ENCODE measurements around the gene SLC4A5.

The SLC4A5 gene

DNA sequence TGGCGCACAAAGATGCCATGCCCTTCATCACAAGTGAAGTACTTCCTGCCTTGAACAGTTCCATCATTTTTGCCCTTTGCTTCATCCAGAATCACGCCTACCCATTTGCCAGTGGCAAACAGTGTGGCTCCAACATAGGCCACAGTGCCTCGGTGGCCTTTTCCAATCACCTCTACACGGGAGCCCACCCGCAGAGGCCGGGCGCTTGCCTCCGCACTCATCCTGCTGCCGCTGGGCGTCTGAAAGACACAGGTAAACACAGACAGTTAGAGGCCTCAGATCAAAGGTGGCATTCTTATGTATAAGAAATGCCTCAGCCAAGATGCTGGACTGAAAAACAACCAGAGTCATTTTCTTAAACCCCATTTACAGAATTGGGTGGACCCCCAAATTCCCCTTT, 34.8 kb upstream of the SLC4A5 start:
- Histone ChIP-seq H3K9me3 (ENCODE audit: low read length) (no peaks in the 10 kb centered on the region), H3K4me1 (ENCODE audit: insufficient read depth, low read length) (peaks cover 47% of the 10 kb centered on the region), H3K27ac (ENCODE audit: low read depth, low read length) (no peak overlapping the region), H3K9ac (ENCODE audit: low read length) (no peak overlapping the region), H3K27me3 (ENCODE audit: control insufficient read depth in 1 of 2, insufficient read depth in 2 of 2, low read length in 2 of 2) (no peaks in the 10 kb centered on the region), H3K4me3 (ENCODE audit: low read depth in 1 of 2, low read length in 2 of 2) (no peak overlapping the region), H3K36me3 (ENCODE audit: insufficient read depth, low read length) (peaks cover 25% of the 10 kb centered on the region)

DNA sequence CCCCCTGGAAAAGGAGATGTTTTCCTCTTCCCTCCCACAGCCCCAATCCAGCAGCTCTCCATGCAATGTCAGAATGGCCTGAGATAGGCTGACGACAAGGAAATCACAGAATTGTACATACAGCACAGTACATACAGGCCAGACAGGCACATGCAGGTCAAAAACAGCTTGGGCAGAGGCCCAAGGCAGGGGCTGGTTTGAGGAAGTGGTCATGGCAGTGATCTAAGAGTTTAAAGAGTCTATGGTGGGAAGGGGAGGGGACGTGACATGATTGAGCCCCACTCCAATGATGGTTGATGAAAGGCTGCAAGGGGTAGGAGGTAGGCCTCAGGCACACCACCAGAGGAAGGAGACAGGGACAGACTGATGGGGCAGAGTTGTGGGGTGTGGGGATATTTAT, 32.6 kb upstream of the SLC4A5 start:
- peaks cover 37% of the 10 kb centered on the region for H3K4me1 ChIP-seq (ENCODE audit: insufficient read depth, low read length)
- peaks cover 34% of the 10 kb centered on the region for H3K36me3 ChIP-seq (ENCODE audit: insufficient read depth, low read length)
- H3K9me3 ChIP-seq (ENCODE audit: low read length) = no peaks in the 10 kb centered on the region
- no peaks in the 10 kb centered on the region for H3K27me3 ChIP-seq (ENCODE audit: control insufficient read depth in 1 of 2, insufficient read depth in 2 of 2, low read length in 2 of 2)
- no peak overlapping the region for H3K4me3 ChIP-seq (ENCODE audit: low read depth in 1 of 2, low read length in 2 of 2)
- no peak overlapping the region for H3K9ac ChIP-seq (ENCODE audit: low read length)
- H3K27ac ChIP-seq (ENCODE audit: low read depth, low read length) = no peak overlapping the region

DNA sequence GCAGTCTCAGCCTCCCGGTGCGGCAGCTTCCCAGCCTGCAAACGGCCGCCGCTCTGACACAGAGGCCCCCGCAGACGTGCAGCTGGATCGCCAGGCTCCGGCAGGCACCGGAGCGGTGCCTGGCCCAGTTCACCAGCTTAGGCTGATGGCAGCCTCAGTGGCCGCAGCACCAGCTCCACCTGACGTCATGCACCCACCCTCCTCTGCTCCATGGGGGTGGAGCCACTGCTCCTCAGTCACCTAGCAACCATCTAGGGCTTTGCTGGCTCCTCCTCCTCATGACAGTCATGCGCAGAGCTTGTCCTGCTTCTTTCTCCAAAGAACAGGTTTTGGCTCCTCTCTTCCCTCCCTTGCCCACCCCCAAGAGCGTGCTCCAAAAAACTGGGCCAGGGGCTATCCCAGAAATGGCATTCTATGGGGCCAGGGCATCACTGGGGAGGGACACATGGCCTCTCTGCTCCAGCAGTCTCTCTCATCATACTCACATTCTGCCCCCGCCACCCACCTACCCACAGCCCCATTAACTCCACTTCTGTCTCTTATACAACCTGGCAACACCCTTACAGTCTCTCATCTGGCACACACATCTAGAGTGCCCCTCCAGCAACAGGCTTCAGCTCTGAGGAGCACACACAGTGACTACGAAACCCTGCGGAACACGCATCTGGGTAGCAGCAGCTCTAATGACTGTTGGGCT, 31.4 kb upstream of the SLC4A5 start:
- Histone ChIP-seq H3K27me3 (ENCODE audit: control insufficient read depth in 1 of 2, insufficient read depth in 2 of 2, low read length in 2 of 2) (no peaks in the 10 kb centered on the region), H3K4me1 (ENCODE audit: insufficient read depth, low read length) (peaks cover 27% of the 10 kb centered on the region), H3K4me3 (ENCODE audit: low read depth in 1 of 2, low read length in 2 of 2) (peak overlapping the region; percentile 9 to 48), H3K27ac (ENCODE audit: low read depth, low read length) (no peak overlapping the region), H3K9me3 (ENCODE audit: low read length) (no peaks in the 10 kb centered on the region), H3K36me3 (ENCODE audit: insufficient read depth, low read length) (peaks cover 46% of the 10 kb centered on the region), H3K9ac (ENCODE audit: low read length) (no peak overlapping the region)

DNA sequence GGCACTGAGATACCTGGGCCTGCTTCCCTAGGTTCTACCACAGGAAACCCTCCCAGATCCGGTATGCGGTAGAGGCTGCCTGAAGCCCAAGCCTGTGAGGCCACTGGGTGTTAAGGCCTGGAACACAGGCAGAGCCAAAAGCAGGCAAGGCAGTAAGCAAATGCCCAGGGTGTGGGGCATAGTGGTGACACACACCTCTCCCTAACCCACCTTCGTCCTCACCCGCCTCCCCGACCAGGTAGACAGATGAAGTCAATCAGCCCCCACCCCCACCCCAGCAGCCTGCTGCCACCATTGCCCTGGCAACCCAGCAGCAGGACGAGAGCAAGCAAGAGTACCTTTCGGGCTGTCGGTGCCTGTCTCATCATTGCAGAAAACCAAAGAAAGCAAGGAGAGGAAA, 30.8 kb upstream of the SLC4A5 start:
- Histone ChIP-seq H3K27me3 (ENCODE audit: control insufficient read depth in 1 of 2, insufficient read depth in 2 of 2, low read length in 2 of 2) (no peaks in the 10 kb centered on the region), H3K9ac (ENCODE audit: low read length) (no peak overlapping the region), H3K27ac (ENCODE audit: low read depth, low read length) (no peak overlapping the region), H3K36me3 (ENCODE audit: insufficient read depth, low read length) (peaks cover 53% of the 10 kb centered on the region), H3K9me3 (ENCODE audit: low read length) (no peaks in the 10 kb centered on the region), H3K4me1 (ENCODE audit: insufficient read depth, low read length) (peaks cover 20% of the 10 kb centered on the region), H3K4me3 (ENCODE audit: low read depth in 1 of 2, low read length in 2 of 2) (peak overlapping the region; percentile 9 to 48)

DNA sequence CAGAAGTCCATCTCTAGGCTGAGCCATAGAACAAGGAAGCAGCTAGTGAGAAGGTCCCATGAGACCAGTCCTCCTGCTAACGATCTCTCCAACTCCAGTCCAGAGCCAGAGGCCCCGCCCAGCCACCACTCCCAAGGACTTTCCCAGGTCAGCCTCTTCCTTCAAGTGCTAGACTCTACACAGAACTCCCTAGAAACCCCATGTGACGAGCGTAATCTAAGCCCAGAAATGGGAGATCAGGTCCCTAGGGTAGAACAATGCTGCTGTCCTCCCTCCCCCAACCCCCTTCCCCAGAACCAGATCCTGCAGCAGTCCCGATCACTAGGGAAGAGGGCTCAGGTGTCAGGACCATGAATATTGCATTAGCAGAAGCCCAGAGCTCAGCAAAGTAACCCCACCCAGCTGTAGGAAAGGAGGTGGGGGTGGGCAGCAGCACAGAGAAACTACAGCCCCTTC, 30.0 kb upstream of the SLC4A5 start:
- Histone ChIP-seq H3K36me3 (ENCODE audit: insufficient read depth, low read length) (peaks cover 60% of the 10 kb centered on the region), H3K4me1 (ENCODE audit: insufficient read depth, low read length) (peaks cover 16% of the 10 kb centered on the region), H3K27me3 (ENCODE audit: control insufficient read depth in 1 of 2, insufficient read depth in 2 of 2, low read length in 2 of 2) (no peaks in the 10 kb centered on the region), H3K9me3 (ENCODE audit: low read length) (no peaks in the 10 kb centered on the region), H3K9ac (ENCODE audit: low read length) (no peak overlapping the region), H3K27ac (ENCODE audit: low read depth, low read length) (no peak overlapping the region), H3K4me3 (ENCODE audit: low read depth in 1 of 2, low read length in 2 of 2) (no peak overlapping the region)

DNA sequence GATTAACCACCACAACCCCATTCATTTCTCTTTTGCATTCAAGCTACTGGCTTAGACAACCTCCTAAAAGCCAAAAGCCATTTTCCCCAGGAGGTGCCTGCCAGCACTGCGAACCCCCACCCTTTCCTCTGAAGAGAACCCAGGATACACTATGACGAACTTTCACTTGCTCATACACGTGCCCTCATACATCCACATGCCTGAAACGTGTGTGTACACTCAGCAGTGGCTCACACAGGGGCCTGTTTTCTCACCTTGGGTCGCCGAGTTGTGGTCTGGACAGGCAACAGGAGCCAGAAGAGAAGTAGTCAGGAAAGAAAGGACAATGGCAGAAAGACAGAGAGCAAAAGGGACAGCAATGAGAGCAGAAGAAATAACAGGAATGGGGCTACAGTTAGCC, 29.5 kb upstream of the SLC4A5 start:
- Histone ChIP-seq H3K9me3 (ENCODE audit: low read length) (no peaks in the 10 kb centered on the region), H3K27ac (ENCODE audit: low read depth, low read length) (no peak overlapping the region), H3K4me1 (ENCODE audit: insufficient read depth, low read length) (peaks cover 16% of the 10 kb centered on the region), H3K27me3 (ENCODE audit: control insufficient read depth in 1 of 2, insufficient read depth in 2 of 2, low read length in 2 of 2) (no peaks in the 10 kb centered on the region), H3K9ac (ENCODE audit: low read length) (no peak overlapping the region), H3K36me3 (ENCODE audit: insufficient read depth, low read length) (peaks cover 62% of the 10 kb centered on the region), H3K4me3 (ENCODE audit: low read depth in 1 of 2, low read length in 2 of 2) (no peak overlapping the region)

DNA sequence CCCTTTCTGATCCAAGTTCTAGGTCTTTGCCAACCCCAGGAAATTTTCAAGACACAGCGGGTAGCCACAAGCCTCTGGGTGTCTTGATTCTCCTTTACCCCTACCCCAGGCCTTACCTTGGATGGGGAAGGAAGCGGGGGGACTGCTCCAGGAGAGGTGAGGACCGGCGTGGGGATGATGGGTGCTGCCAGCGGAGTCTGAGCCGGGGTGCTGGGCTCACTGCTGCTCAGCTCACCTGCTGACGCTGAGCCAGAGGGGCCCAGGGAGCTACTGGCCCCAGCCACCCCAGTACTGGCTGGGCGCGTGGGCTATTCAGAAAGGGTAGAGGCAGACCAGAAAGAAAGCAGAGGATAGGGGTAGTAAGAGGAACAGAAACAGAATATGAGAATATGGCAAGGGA, 28.2 kb upstream of the SLC4A5 start:
- Histone ChIP-seq H3K27ac (ENCODE audit: low read depth, low read length) (no peak overlapping the region), H3K4me3 (ENCODE audit: low read depth in 1 of 2, low read length in 2 of 2) (no peak overlapping the region), H3K9ac (ENCODE audit: low read length) (no peak overlapping the region), H3K4me1 (ENCODE audit: insufficient read depth, low read length) (peaks cover 16% of the 10 kb centered on the region), H3K27me3 (ENCODE audit: control insufficient read depth in 1 of 2, insufficient read depth in 2 of 2, low read length in 2 of 2) (no peaks in the 10 kb centered on the region), H3K9me3 (ENCODE audit: low read length) (no peaks in the 10 kb centered on the region), H3K36me3 (ENCODE audit: insufficient read depth, low read length) (peaks cover 62% of the 10 kb centered on the region)

DNA sequence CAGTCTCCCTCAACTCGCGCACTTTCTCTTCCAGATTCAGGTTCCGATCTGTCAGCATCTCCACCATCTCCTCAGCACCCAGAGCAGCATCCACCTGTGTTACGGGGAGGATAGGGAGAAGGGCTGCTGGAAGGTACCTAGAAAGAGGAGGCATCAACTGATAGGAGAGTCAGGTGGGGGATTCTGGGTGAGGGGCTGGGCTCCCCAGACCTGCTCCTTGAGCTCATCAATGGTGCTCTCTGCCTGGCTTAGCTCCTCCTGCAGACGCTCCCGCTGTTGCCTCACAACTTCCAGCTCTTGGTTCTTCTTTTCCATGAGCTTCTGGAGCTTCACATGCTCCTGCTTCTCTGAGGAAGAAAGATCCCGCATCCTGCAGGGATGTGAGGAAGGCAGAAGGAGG, 26.8 kb upstream of the SLC4A5 start:
- no peak overlapping the region for H3K9ac ChIP-seq (ENCODE audit: low read length)
- no peaks in the 10 kb centered on the region for H3K27me3 ChIP-seq (ENCODE audit: control insufficient read depth in 1 of 2, insufficient read depth in 2 of 2, low read length in 2 of 2)
- no peaks in the 10 kb centered on the region for H3K9me3 ChIP-seq (ENCODE audit: low read length)
- no peak overlapping the region for H3K27ac ChIP-seq (ENCODE audit: low read depth, low read length)
- H3K4me3 ChIP-seq (ENCODE audit: low read depth in 1 of 2, low read length in 2 of 2) = no peak overlapping the region
- H3K36me3 ChIP-seq (ENCODE audit: insufficient read depth, low read length) = peaks cover 68% of the 10 kb centered on the region
- peaks cover 16% of the 10 kb centered on the region for H3K4me1 ChIP-seq (ENCODE audit: insufficient read depth, low read length)

DNA sequence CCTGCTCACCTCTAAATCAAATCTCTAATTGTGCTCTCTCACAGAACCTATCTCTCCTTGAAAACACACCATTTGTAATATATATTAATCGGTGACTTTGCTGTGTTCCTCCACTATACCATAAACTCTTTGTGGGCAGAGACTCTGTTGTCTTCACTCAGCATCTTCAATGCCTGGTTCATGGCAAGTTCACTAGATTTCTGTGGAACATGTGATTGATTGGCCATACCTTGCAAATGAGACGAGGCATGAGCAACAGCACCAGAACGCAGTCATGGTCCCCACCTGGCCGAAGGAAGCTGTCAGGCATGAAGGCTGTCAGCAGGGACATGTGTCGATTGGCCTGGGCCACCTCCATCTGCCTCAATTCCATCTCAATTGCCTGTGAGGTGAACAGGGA, 25.3 kb upstream of the SLC4A5 start:
- H3K9ac ChIP-seq (ENCODE audit: low read length) = no peak overlapping the region
- no peak overlapping the region for H3K27ac ChIP-seq (ENCODE audit: low read depth, low read length)
- H3K4me3 ChIP-seq (ENCODE audit: low read depth in 1 of 2, low read length in 2 of 2) = no peak overlapping the region
- H3K9me3 ChIP-seq (ENCODE audit: low read length) = no peaks in the 10 kb centered on the region
- H3K4me1 ChIP-seq (ENCODE audit: insufficient read depth, low read length) = peaks cover 5% of the 10 kb centered on the region
- peaks cover 82% of the 10 kb centered on the region for H3K36me3 ChIP-seq (ENCODE audit: insufficient read depth, low read length)
- no peaks in the 10 kb centered on the region for H3K27me3 ChIP-seq (ENCODE audit: control insufficient read depth in 1 of 2, insufficient read depth in 2 of 2, low read length in 2 of 2)

DNA sequence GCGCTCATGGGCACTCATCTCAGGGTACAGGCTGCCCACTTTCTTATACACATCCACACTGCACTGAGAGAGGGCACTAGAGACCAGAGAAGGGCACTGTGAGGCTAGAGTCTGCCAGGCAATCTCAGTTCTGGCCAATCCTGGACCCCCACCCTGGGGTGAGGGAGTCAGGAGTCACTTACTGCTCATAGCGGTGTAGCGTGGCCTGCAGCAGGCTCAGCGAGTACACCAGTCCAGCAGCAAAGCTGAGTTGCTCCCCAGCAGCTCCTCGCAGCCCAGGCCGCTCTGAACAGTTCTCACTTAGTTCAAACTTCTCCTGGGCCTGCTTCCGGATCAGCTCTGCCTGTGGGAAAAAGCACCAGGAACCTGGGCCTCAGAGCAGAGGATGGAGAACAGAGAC, 24.6 kb upstream of the SLC4A5 start:
- Histone ChIP-seq H3K4me1 (ENCODE audit: insufficient read depth, low read length) (no peaks in the 10 kb centered on the region), H3K27ac (ENCODE audit: low read depth, low read length) (no peak overlapping the region), H3K4me3 (ENCODE audit: low read depth in 1 of 2, low read length in 2 of 2) (no peak overlapping the region), H3K36me3 (ENCODE audit: insufficient read depth, low read length) (peaks cover 89% of the 10 kb centered on the region), H3K27me3 (ENCODE audit: control insufficient read depth in 1 of 2, insufficient read depth in 2 of 2, low read length in 2 of 2) (no peaks in the 10 kb centered on the region), H3K9me3 (ENCODE audit: low read length) (no peaks in the 10 kb centered on the region), H3K9ac (ENCODE audit: low read length) (no peak overlapping the region)

DNA sequence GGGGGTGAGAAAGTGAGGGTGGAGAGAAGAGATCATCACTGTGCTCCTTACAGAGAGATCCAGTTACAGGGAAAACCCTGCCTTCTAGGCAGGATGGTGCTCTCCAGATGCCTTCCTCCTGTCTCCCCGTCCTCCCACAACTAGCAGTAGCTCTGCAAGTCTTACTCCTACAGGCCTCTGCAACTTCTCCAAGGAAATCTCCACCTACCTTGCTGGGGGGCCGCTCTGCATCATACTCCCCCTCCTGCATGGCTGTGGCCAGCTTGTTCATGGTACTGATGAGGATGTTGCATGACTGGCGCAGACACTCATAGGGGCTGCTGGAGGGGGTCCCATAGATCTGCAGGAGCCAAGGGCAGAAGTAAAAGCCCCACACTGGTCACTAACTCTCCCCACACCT, 22.8 kb upstream of the SLC4A5 start:
- Histone ChIP-seq H3K27ac (ENCODE audit: low read depth, low read length) (no peak overlapping the region), H3K36me3 (ENCODE audit: insufficient read depth, low read length) (peaks cover 100% of the 10 kb centered on the region), H3K27me3 (ENCODE audit: control insufficient read depth in 1 of 2, insufficient read depth in 2 of 2, low read length in 2 of 2) (no peaks in the 10 kb centered on the region), H3K4me1 (ENCODE audit: insufficient read depth, low read length) (no peaks in the 10 kb centered on the region), H3K9ac (ENCODE audit: low read length) (no peak overlapping the region), H3K9me3 (ENCODE audit: low read length) (no peaks in the 10 kb centered on the region), H3K4me3 (ENCODE audit: low read depth in 1 of 2, low read length in 2 of 2) (no peak overlapping the region)
